ENCODE measurements around the gene SLC35F3. TPM values are rescaled to one million over a fixed set of nuclear protein-coding genes. Genes with fewer than 3 reads are reported as not detected.

Gene SLC35F3
- total and polyA plus RNA-seq, 2 experiments from 2014 or later: 1.0 to 3.2 TPM

DNA sequence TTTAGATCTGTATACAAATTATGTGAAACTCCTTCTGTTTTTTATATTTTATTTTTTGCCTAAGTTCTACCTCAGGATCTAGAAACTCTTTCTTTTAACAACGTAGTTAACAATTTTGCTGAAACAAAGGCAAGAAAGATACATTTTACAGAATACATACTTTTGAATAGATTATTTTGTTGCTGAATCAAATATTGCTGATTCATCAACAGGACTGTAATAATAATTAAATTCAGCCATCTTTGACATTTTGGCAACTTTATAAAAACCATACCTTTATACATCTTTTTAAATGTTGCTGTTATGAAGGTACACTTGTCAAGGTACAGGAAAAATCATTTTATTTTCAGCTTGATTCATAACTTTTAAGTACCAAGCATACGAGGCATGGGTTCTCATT is 458.1 kb downstream of the SLC35F3 start:
- Histone ChIP-seq H3K9me2 (ENCODE audit: insufficient read depth) (0 out of 2 replicates have a peak, but pooled peaks cover 3% of the 10 kb centered on the region), H3K27me3 (ENCODE audit: insufficient read depth) (no peaks in the 10 kb centered on the region), H3F3A (replicated peaks; ENCODE audit: low read depth) (no peaks in the 10 kb centered on the region), H3K4me3 (no peak overlapping the region), H4K20me1 (replicated peaks; ENCODE audit: insufficient read depth) (no peaks in the 10 kb centered on the region), H3K79me2 (replicated peaks; ENCODE audit: insufficient read depth) (no peaks in the 10 kb centered on the region), H3K36me3 (ENCODE audit: insufficient read depth) (no peaks in the 10 kb centered on the region), H3K27ac (ENCODE audit: low read depth) (no peak overlapping the region), H2AFZ (no peak overlapping the region; the same call in 1 of the 2 replicates), H3K4me1 (ENCODE audit: insufficient read depth) (no peaks in the 10 kb centered on the region), H3K4me2 (no peak overlapping the region)
- H3K9me3 Mint-ChIP-seq: no peaks in the 10 kb centered on the region
- no peaks in the 10 kb centered on the region for H3K36me3 Mint-ChIP-seq (ENCODE audit: low read depth)
- H3K27ac Mint-ChIP-seq: no peak overlapping the region
- H3K27me3 Mint-ChIP-seq (ENCODE audit: insufficient read depth, low read depth, poor library complexity): peaks cover 2% of the 10 kb centered on the region
- no peak overlapping the region for H3K4me3 Mint-ChIP-seq
- no peaks in the 10 kb centered on the region for H3K4me1 Mint-ChIP-seq
- no peak for ATAC-seq
- TF ChIP-seq ZNF331 (CRISPR knock-in tag; IDR thresholded peaks at IDR 0.05; ENCODE audit: low read depth) (no peak), CREB1 (CRISPR knock-in tag; IDR thresholded peaks at IDR 0.05; ENCODE audit: low read depth) (no peak), EZH2phosphoT487 (IDR thresholded peaks at IDR 0.05; ENCODE audit: unreplicated experiment) (no peak), EZH2 (IDR thresholded peaks at IDR 0.05; ENCODE audit: low read depth, unreplicated experiment) (no peak), NANOG (IDR thresholded peaks at IDR 0.05; ENCODE audit: borderline replicate concordance) (no peak), JUNB (IDR thresholded peaks at IDR 0.05; ENCODE audit: unreplicated experiment) (no peak), STAT1 (IDR thresholded peaks at IDR 0.05; ENCODE audit: unreplicated experiment) (no peak), POLR2AphosphoS5 (IDR thresholded peaks at IDR 0.05; ENCODE audit: low read depth) (no peak), ZNF114 (CRISPR knock-in tag; IDR thresholded peaks at IDR 0.05) (no peak)
- TF ChIP-seq, protein P1, sequence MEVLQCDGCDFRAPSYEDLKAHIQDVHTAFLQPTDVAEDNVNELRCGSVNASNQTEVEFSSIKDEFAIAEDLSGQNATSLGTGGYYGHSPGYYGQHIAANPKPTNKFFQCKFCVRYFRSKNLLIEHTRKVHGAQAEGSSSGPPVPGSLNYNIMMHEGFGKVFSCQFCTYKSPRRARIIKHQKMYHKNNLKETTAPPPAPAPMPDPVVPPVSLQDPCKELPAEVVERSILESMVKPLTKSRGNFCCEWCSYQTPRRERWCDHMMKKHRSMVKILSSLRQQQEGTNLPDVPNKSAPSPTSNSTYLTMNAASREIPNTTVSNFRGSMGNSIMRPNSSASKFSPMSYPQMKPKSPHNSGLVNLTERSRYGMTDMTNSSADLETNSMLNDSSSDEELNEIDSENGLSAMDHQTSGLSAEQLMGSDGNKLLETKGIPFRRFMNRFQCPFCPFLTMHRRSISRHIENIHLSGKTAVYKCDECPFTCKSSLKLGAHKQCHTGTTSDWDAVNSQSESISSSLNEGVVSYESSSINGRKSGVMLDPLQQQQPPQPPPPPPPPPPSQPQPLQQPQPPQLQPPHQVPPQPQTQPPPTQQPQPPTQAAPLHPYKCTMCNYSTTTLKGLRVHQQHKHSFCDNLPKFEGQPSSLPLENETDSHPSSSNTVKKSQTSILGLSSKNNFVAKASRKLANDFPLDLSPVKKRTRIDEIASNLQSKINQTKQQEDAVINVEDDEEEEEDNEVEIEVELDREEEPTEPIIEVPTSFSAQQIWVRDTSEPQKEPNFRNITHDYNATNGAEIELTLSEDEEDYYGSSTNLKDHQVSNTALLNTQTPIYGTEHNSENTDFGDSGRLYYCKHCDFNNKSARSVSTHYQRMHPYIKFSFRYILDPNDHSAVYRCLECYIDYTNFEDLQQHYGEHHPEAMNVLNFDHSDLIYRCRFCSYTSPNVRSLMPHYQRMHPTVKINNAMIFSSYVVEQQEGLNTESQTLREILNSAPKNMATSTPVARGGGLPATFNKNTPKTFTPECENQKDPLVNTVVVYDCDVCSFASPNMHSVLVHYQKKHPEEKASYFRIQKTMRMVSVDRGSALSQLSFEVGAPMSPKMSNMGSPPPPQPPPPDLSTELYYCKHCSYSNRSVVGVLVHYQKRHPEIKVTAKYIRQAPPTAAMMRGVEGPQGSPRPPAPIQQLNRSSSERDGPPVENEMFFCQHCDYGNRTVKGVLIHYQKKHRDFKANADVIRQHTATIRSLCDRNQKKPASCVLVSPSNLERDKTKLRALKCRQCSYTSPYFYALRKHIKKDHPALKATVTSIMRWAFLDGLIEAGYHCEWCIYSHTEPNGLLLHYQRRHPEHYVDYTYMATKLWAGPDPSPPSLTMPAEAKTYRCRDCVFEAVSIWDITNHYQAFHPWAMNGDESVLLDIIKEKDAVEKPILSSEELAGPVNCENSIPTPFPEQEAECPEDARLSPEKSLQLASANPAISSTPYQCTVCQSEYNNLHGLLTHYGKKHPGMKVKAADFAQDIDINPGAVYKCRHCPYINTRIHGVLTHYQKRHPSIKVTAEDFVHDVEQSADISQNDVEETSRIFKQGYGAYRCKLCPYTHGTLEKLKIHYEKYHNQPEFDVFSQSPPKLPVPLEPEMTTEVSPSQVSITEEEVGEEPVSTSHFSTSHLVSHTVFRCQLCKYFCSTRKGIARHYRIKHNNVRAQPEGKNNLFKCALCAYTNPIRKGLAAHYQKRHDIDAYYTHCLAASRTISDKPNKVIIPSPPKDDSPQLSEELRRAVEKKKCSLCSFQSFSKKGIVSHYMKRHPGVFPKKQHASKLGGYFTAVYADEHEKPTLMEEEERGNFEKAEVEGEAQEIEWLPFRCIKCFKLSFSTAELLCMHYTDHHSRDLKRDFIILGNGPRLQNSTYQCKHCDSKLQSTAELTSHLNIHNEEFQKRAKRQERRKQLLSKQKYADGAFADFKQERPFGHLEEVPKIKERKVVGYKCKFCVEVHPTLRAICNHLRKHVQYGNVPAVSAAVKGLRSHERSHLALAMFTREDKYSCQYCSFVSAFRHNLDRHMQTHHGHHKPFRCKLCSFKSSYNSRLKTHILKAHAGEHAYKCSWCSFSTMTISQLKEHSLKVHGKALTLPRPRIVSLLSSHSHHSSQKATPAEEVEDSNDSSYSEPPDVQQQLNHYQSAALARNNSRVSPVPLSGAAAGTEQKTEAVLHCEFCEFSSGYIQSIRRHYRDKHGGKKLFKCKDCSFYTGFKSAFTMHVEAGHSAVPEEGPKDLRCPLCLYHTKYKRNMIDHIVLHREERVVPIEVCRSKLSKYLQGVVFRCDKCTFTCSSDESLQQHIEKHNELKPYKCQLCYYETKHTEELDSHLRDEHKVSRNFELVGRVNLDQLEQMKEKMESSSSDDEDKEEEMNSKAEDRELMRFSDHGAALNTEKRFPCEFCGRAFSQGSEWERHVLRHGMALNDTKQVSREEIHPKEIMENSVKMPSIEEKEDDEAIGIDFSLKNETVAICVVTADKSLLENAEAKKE (CRISPR knock-in tag; IDR thresholded peaks at IDR 0.05): no peak
- TF ChIP-seq, protein P2, sequence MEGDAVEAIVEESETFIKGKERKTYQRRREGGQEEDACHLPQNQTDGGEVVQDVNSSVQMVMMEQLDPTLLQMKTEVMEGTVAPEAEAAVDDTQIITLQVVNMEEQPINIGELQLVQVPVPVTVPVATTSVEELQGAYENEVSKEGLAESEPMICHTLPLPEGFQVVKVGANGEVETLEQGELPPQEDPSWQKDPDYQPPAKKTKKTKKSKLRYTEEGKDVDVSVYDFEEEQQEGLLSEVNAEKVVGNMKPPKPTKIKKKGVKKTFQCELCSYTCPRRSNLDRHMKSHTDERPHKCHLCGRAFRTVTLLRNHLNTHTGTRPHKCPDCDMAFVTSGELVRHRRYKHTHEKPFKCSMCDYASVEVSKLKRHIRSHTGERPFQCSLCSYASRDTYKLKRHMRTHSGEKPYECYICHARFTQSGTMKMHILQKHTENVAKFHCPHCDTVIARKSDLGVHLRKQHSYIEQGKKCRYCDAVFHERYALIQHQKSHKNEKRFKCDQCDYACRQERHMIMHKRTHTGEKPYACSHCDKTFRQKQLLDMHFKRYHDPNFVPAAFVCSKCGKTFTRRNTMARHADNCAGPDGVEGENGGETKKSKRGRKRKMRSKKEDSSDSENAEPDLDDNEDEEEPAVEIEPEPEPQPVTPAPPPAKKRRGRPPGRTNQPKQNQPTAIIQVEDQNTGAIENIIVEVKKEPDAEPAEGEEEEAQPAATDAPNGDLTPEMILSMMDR (conservative IDR thresholded peaks at IDR 0.05; ENCODE audit: low read depth in 2 of 2): no peak
- TF ChIP-seq, protein P3, sequence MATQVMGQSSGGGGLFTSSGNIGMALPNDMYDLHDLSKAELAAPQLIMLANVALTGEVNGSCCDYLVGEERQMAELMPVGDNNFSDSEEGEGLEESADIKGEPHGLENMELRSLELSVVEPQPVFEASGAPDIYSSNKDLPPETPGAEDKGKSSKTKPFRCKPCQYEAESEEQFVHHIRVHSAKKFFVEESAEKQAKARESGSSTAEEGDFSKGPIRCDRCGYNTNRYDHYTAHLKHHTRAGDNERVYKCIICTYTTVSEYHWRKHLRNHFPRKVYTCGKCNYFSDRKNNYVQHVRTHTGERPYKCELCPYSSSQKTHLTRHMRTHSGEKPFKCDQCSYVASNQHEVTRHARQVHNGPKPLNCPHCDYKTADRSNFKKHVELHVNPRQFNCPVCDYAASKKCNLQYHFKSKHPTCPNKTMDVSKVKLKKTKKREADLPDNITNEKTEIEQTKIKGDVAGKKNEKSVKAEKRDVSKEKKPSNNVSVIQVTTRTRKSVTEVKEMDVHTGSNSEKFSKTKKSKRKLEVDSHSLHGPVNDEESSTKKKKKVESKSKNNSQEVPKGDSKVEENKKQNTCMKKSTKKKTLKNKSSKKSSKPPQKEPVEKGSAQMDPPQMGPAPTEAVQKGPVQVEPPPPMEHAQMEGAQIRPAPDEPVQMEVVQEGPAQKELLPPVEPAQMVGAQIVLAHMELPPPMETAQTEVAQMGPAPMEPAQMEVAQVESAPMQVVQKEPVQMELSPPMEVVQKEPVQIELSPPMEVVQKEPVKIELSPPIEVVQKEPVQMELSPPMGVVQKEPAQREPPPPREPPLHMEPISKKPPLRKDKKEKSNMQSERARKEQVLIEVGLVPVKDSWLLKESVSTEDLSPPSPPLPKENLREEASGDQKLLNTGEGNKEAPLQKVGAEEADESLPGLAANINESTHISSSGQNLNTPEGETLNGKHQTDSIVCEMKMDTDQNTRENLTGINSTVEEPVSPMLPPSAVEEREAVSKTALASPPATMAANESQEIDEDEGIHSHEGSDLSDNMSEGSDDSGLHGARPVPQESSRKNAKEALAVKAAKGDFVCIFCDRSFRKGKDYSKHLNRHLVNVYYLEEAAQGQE (IDR thresholded peaks at IDR 0.05; ENCODE audit: unreplicated experiment): no peak
- TF ChIP-seq, protein P4, sequence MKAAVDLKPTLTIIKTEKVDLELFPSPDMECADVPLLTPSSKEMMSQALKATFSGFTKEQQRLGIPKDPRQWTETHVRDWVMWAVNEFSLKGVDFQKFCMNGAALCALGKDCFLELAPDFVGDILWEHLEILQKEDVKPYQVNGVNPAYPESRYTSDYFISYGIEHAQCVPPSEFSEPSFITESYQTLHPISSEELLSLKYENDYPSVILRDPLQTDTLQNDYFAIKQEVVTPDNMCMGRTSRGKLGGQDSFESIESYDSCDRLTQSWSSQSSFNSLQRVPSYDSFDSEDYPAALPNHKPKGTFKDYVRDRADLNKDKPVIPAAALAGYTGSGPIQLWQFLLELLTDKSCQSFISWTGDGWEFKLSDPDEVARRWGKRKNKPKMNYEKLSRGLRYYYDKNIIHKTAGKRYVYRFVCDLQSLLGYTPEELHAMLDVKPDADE (IDR thresholded peaks at IDR 0.05): no peak
- DNase-seq (ENCODE audit: low spot score): no peak
